AG09309 (cell line): ENCODE data around the gene MPP4.

ENCODE experiments used
- DNase-seq: peaks from one replicate; pipeline ENCODE4 v3.0.0-alpha.2; 2010; ENCODE audit warnings: low read depth
- H3K4me3 ChIP-seq: 2 replicates; pipeline ENCODE4 v1.5.1; 2011; ENCODE audit warnings: mild to moderate bottlenecking, low read depth, low read length, moderate library complexity; ENCODE audit not compliant: control insufficient read depth
- TF ChIP-seq, protein P1 (sequence below): IDR thresholded peaks from 2 replicates; pipeline ENCODE4 v1.5.1; 2011; ENCODE audit warnings: mild to moderate bottlenecking, low read depth, low read length, inconsistent platforms; ENCODE audit not compliant: insufficient read depth, control insufficient read depth; ENCODE audit errors: missing control alignments

MPP4 gene

GRCh38 chr2:201638326-201638725, 60.1 kb downstream of the MPP4 start:
- TF ChIP-seq, protein P1, sequence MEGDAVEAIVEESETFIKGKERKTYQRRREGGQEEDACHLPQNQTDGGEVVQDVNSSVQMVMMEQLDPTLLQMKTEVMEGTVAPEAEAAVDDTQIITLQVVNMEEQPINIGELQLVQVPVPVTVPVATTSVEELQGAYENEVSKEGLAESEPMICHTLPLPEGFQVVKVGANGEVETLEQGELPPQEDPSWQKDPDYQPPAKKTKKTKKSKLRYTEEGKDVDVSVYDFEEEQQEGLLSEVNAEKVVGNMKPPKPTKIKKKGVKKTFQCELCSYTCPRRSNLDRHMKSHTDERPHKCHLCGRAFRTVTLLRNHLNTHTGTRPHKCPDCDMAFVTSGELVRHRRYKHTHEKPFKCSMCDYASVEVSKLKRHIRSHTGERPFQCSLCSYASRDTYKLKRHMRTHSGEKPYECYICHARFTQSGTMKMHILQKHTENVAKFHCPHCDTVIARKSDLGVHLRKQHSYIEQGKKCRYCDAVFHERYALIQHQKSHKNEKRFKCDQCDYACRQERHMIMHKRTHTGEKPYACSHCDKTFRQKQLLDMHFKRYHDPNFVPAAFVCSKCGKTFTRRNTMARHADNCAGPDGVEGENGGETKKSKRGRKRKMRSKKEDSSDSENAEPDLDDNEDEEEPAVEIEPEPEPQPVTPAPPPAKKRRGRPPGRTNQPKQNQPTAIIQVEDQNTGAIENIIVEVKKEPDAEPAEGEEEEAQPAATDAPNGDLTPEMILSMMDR: no peak
- DNase-seq: no peak
- H3K4me3 ChIP-seq: no peak overlapping the region

GRCh38 chr2:201633661-201634249, 64.7 kb downstream of the MPP4 start:
- DNase-seq: no peak
- TF ChIP-seq, protein P1: no peak
- no peak overlapping the region for H3K4me3 ChIP-seq

DNA sequence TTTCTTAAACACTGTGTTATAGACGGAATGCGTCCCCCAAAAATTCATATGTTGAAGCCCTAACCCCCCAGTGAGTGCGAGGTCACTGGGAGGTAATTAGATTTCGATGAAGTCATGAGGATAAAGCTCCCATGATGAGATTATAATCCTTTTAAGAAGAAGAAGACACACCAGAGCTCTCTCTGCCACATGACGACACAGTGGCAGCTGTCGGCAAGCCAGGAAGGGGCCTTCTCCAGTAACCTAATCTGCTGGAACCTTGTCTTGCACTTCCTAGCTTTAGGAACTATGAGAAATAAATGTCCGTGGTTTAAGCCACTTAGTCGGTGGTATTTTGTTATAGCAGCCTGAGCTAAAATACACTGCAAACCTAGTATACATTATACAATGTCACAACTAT, 67.4 kb downstream of the MPP4 start:
- TF ChIP-seq, protein P1: no peak
- DNase-seq: no peak
- no peak overlapping the region for H3K4me3 ChIP-seq

GRCh38 chr2:201630577-201630976, 67.9 kb downstream of the MPP4 start:
- H3K4me3 ChIP-seq: no peak overlapping the region
- no peak for DNase-seq
- TF ChIP-seq, protein P1: no peak

DNA sequence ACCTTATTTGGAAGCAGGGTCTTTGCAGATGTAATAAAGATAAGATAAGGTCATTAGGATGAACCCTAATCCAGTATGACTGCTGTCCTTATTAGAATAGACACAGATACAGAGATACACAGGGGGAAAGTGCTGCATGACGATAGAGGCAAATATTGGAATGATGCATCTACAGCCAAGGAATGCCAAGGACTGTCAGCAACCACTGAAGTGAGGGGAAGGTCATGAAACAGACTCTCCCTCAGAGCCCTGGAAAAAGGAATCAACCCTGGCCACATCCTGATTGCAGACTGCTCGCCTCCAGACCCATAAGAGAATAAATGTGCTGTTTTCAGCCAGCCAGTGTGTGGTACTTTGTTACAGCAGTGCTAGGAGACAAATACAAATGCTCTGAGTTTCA, 69.9 kb downstream of the MPP4 start:
- no peak for DNase-seq
- H3K4me3 ChIP-seq: no peak overlapping the region
- TF ChIP-seq, protein P1: no peak

GRCh38 chr2:201622306-201622970, 76.0 kb downstream of the MPP4 start:
- no peak overlapping the region for H3K4me3 ChIP-seq
- no peak for DNase-seq
- TF ChIP-seq, protein P1: no peak
